GM18499 (cell line): ENCODE measurements around the gene RAP1GDS1.
"Not testable (repeated sequence)": the region's sequence is repeated elsewhere in the genome, so short reads cannot be mapped to it uniquely, and the experiment has no call there.

ENCODE experiments used
- ATAC-seq: cut with Tn5 transposase; IDR thresholded peaks from one replicate; pipeline ENCODE4 v1.9.1; 2021; ENCODE audit warnings: moderate number of reproducible peaks; ENCODE audit not compliant: insufficient read depth, unreplicated experiment

The RAP1GDS1 gene

DNA sequence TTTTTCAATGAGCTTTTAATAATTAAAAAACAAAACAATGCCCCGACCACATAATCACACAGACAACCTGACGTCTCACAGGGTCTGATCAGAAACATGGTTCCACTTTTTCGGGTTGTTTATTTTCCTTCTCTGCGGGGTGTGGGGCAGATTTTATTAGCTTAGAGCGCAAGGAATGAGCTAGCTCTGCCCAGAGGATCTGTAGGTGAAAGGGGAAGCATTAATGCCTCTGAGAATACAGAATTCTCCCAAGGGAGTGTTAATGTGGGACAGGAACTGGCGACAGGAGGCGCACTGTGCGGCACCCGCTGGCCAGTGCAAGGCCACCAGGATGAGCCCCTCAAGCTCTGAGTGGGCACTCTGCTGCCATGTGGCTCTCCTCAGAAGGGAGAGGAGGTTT, 215.7 kb downstream of the RAP1GDS1 start:
- ATAC-seq, result no peak

DNA sequence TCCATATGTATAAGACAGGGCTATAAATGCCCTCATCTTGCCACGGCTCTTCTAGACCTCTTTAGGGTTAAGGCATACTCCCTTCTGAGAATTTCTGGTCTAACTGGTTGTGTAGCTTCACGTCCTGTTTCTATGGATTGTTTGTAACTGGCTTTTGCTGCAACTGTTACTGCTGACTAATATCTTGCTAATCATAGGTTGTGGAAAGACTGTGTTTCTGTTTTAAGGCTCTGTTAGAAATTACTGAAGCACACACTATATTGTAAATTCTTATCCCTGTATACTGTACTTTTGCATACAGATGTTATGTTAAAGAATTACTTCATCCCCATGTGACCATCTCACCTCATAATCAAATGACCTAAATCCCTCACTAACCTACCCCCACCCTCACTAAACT, 218.4 kb downstream of the RAP1GDS1 start:
- not testable (repeated sequence) for ATAC-seq

GRCh38 chr4:98480535-98480934, 219.4 kb downstream of the RAP1GDS1 start:
- ATAC-seq, result no peak

GRCh38 chr4:98481167-98481566, 220.0 kb downstream of the RAP1GDS1 start:
- no peak for ATAC-seq

GRCh38 chr4:98482503-98482846, 221.3 kb downstream of the RAP1GDS1 start:
- peak; percentile 5 for ATAC-seq

DNA sequence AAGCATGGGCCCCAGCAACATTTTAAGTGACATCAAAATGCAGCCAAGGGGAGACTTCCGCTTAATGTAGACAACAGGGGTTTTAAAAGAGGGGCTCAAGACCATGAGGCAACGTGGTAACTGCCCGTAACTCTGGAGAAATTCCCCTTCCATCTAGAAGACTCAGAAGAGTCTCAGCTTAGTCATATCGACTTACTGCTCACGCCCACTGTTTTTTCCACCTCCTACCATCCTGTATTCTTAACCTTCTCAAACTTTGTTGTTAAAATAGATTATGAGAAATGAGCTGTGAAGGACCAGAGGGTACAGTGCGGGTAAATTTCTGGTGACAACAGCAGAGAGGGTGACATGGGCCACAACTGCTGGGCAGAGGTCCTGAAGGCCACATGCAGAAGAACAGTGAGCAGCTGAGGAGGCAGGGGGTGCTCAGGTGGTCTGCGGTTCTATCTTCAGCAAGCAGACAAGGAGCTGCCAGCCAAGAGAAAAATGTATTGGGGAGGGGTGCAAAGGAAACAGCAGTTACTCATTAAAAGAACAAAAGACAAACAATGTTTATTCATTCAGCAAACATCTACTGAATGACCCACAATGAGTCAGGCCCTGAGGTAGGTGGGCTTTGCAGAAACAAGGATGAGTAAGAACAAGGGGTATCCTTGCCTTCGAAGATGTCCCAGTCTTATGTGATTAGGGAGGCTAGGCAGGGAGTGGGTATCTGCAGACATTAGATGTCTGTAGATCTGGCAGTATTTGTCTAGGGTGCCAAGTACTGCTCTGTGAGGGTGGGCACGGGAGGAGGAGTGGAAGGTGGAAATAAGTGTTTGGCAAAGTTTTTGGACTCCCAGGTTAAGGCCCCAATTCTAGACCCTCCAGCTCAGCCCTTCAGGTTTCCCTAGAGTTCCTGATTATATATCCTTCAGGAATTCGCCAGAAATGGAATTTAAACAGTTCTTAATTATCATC, 221.9 kb downstream of the RAP1GDS1 start:
- ATAC-seq, result peak; percentile 91

GRCh38 chr4:98484031-98484430, 222.8 kb downstream of the RAP1GDS1 start:
- no peak for ATAC-seq

GRCh38 chr4:98485816-98486345, 224.7 kb downstream of the RAP1GDS1 start:
- ATAC-seq, result no peak

GRCh38 chr4:98490251-98490650, 229.1 kb downstream of the RAP1GDS1 start:
- ATAC-seq, result no peak

DNA sequence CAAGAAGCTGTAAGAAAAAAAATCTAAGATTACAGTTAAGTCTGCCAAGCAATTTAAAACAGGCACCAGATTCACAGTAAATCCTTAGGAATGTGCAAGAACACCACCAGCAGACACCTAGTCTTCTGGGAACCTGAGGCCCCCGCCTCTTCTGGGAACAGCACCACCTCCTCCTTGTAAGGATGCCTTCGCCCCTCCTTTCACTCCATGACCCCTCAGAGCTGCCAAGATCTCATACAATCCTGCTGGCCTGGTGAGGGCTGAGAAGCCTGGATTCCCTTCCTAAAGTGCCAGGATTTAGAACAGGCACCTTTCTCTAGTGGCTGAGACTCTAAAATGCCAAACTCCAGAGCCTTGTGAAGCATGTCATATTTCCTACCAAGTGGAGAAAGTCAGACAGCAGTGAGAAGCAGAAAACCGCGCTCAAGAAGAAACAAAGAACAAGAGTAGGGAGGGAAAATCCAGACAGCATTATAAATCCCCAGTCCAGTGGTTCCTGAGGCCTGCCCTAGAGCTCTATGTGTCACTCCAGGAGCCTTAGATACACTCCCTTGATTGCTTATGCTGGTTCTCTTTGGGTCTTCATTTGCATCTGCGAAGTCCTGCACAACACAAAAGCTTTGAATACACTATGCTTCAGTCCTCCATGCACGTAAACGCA, 230.8 kb downstream of the RAP1GDS1 start:
- no peak for ATAC-seq

DNA sequence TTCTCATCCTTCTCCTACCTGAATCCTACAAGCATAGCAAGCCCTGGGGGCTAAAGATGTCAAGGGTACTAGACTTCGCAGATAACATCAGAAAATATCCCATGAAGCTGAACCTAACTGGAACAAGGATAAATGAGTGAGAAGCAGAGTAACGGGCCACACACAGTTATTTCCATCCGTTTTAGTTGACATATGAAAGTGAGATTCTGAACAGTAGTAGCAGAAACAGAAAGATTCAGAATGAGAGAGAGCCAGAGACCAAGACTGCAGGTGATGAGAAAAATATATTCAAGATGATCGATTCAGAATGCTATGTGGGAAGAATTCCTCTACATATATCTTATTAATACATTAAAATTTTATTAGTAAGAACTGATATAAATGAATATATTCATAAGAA, 232.1 kb downstream of the RAP1GDS1 start:
- peak; percentile 66 for ATAC-seq
